SK-N-MC (cell line): Measurements from ENCODE around the gene RBM15B.

Experiments used
- EZH2 ChIP-seq: fragments of 200-600 bp; sonication (generic); IDR thresholded peaks from one replicate; pipeline ENCODE4 v1.6.1; 2017; ENCODE audit warnings: antibody characterized with exemption
- FOXP2 ChIP-seq: optimal IDR thresholded peaks from 2 replicates; pipeline ENCODE3; 2011; ENCODE audit warnings: mild to moderate bottlenecking, moderate library complexity; ENCODE audit not compliant: insufficient read depth; ENCODE audit errors: extremely low read length, control extremely low read depth
- POLR2AphosphoS5 ChIP-seq: IDR thresholded peaks from 2 replicates; pipeline ENCODE4 v1.6.1; 2012; ENCODE audit warnings: mild to moderate bottlenecking, low read depth, low read length, borderline replicate concordance

GRCh38 chr3:51389423-51390183 is 1.5 kb upstream of the RBM15B start:
- TF ChIP-seq EZH2 = no peak
- TF ChIP-seq POLR2AphosphoS5 = no peak
- no peak for TF ChIP-seq FOXP2
